Liver (tissue), 10 donors: Measurements from ENCODE around the gene HEATR5A. TPM values are rescaled to one million over a fixed set of nuclear protein-coding genes. Genes with fewer than 3 reads are reported as not detected.
"Not testable (repeated sequence)": the region's sequence is repeated elsewhere in the genome, so short reads cannot be mapped to it uniquely, and the experiment has no call there.

ENCODE experiments used
- DNase-seq: peaks from one replicate; pipeline ENCODE4 v3.0.0-alpha.2; 2017; ENCODE audit warnings: low spot score
- H3K27ac ChIP-seq, 2 donors: one replicate each; pipeline ENCODE4 v1.7.0; 2013; ENCODE audit warnings: inconsistent platforms in 2 of 2, low read length in 2 of 2, control low read depth in 1 of 2, low read depth in 1 of 2, mild to moderate bottlenecking in 1 of 2
- H3K27me3 ChIP-seq, 4 donors: one replicate each; pipeline versions ENCODE4 v1.6.1 to v1.7.0; 2013; ENCODE audit warnings: low read length in 3 of 4, inconsistent platforms in 1 of 4, mild to moderate bottlenecking in 1 of 4, moderate library complexity in 1 of 4; ENCODE audit not compliant: control insufficient read depth in 4 of 4, insufficient read depth in 4 of 4
- H3K36me3 ChIP-seq, 4 donors: one replicate each; pipeline versions ENCODE4 v1.6.1 to v1.7.0; 2013; ENCODE audit warnings: low read length in 3 of 4, mild to moderate bottlenecking in 3 of 4, low read depth in 1 of 4, moderate library complexity in 1 of 4; ENCODE audit not compliant: control insufficient read depth in 4 of 4, insufficient read depth in 3 of 4
- H3K4me1 ChIP-seq, 4 donors: one replicate each; pipeline versions ENCODE4 v1.6.1 to v1.7.0; 2013; ENCODE audit warnings: low read length in 3 of 4, mild to moderate bottlenecking in 3 of 4, moderate library complexity in 1 of 4; ENCODE audit not compliant: control insufficient read depth in 4 of 4, insufficient read depth in 4 of 4
- H3K4me3 ChIP-seq, 3 donors: one replicate each; pipeline versions ENCODE4 v1.6.1 to v1.7.0; 2013; ENCODE audit warnings: low read length in 3 of 3, control low read depth in 1 of 3, low read depth in 1 of 3, mild to moderate bottlenecking in 1 of 3
- H3K9ac ChIP-seq, 2 donors: one replicate each; pipeline ENCODE4 v1.7.0; 2013; ENCODE audit warnings: low read length in 2 of 2, mild to moderate bottlenecking in 2 of 2, moderate library complexity in 2 of 2, control low read depth in 1 of 2, low read depth in 1 of 2
- H3K9me3 ChIP-seq, 4 donors: one replicate each; pipeline versions ENCODE4 v1.6.1 to v1.7.0; 2013; ENCODE audit warnings: low read length in 3 of 4; ENCODE audit not compliant: control insufficient read depth in 4 of 4
- WGBS: extraction: QIAGEN DNeasy Blood & Tissue Kit; methylation state at CpG from one replicate; pipeline ENCODE4 v1.1.7; 2013; 5-methylcytosine and 5-hydroxymethylcytosine counted together
- polyA plus RNA-seq, 2 donors: library from polyadenylated mRNA; stranded (reverse) in 1 of 2; unstranded in 1 of 2; fragments of 200-250 nt in 1 of 2; fragments of >200 nt in 1 of 2; fragmentation: Nextera tagmentation in 1 of 2; extraction: Ambion mirVana in 1 of 2; gene quantifications; one replicate each; pipeline versions ENCODE4 v1.2.1 to v1.2.3, GENCODE V29; 2013 to 2015
- small RNA-seq: library from RNA; depleted of rRNA; stranded (forward); fragments of <200 nt; gene quantifications from one replicate; pipeline ENCODE3, GENCODE V24; 2014
- total RNA-seq, 2 donors: library from RNA; depleted of rRNA; stranded (reverse); fragments of >200 nt; gene quantifications; one replicate each; pipeline ENCODE4 v1.2.3, GENCODE V29; 2014
- donor health status: healthy.
- donor health status: healthy.
- donor health status: healthy.
- donor health status: healthy.
- donor health status: healthy.

The HEATR5A gene
- total and polyA plus RNA-seq, 4 donors, result 7.3 to 22.8 (median 10.1) TPM

- not testable (repeated sequence) for H3K9me3 ChIP-seq, H3K4me1 ChIP-seq, DNase-seq, H3K27me3 ChIP-seq, H3K4me3 ChIP-seq, H3K9ac ChIP-seq, H3K36me3 ChIP-seq, H3K27ac ChIP-seq
- WGBS, result 84% methylated on average over 10 of the region's 10 CpGs
Observed at GRCh38 chr14:31242161-31242940, 178.0 kb downstream of the HEATR5A start.

Small RNA genes within 50 kb of the gene (small RNA-seq; reads per million reads assigned to genes)
- not detected for gene RF00019

Other genes with a start within 250 kb of the HEATR5A start
- gene HECTD1, start 212.8 kb downstream of the HEATR5A start, total RNA-seq, result 100 to 1,000 TPM; 186 to 256 TPM
- gene HECTD1, start 212.8 kb downstream of the HEATR5A start, polyA plus RNA-seq, result 10 to 100 TPM; 46.8 to 49.3 TPM
- 10 to 100 TPM; 13.1 to 16.7 TPM for gene DTD2, start 37.0 kb upstream of the HEATR5A start, total RNA-seq
- gene DTD2, start 37.0 kb upstream of the HEATR5A start, polyA plus RNA-seq, result 1 to 10 TPM; 7.9 to 8.3 TPM
- not detected for gene GPR33, start 67.5 kb upstream of the HEATR5A start, total RNA-seq
- gene GPR33, start 67.5 kb upstream of the HEATR5A start, polyA plus RNA-seq, result not detected
- gene NUBPL, start 140.9 kb upstream of the HEATR5A start, total RNA-seq, result 1 to 10 TPM; 7.4 to 9.3 TPM
- gene NUBPL, start 140.9 kb upstream of the HEATR5A start, polyA plus RNA-seq, result 1 to 10 TPM; 4.2 to 5.9 TPM